K562 (cell line): ENCODE data around the gene RSPRY1. TPM values are rescaled to one million over a fixed set of nuclear protein-coding genes. Genes with fewer than 3 reads are reported as not detected.

ENCODE experiments used
- ATAC-seq: fragments of 200-7000 bp; cut with Tn5 transposase; 3 replicates; pipeline ENCODE4 v1.9.1; 2020; ENCODE audit warnings: moderate library complexity
- BruUV-seq: library from RNA; stranded (reverse); fragments of 400-500 nt; replicated peaks from 2 replicates; lab custom pipeline; 2021; lab: Mats Ljungman, UMichigan
- CTCF ChIA-PET: fragments of 300-600 bp; formaldehyde crosslinking; extraction: SDS; loops from one replicate; lab custom pipeline; 2021; ENCODE audit warnings: low intra/inter-chr PET ratio; lab: Yijun Ruan, JAX
- POLR2A ChIA-PET: fragments of 300-600, 350-650 bp; sonication (Branson Sonifier 250); formaldehyde crosslinking; extraction: SDS; loops from one replicate; lab custom pipeline; 2021; ENCODE audit warnings: antibody characterized with exemption, inconsistent platforms; lab: Yijun Ruan, JAX
- DNase-seq, 4 experiments: peaks; one replicate each; pipeline versions ENCODE4 v3.0.0 to v3.0.0-alpha.2; 2011 to 2018; ENCODE audit warnings: low spot score in 3 of 4, mixed read lengths in 3 of 4; ENCODE audit errors: extremely low read depth in 1 of 4
- FAIRE-seq: peaks from 2 replicates; lab custom pipeline; 2011; peaks lifted over from hg19 to GRCh38; lab: Jason Lieb, UNC
- H2AFZ ChIP-seq: 2 replicates; pipeline ENCODE4 v1.6.0; 2011; ENCODE audit warnings: low read depth, low read length, control low read depth, inconsistent platforms
- H3K27ac ChIP-seq: fragments of 200-600 bp; 3 replicates; pipeline ENCODE4 v1.8.0; 2011; ENCODE audit warnings: low read depth, mild to moderate bottlenecking, control low read depth, inconsistent platforms, low read length, moderate library complexity, mixed read lengths; ENCODE audit errors: extremely low read depth
- H3K27me3 ChIP-seq, 2 experiments: fragments of 300-600 bp in 1 of 2; 2 replicates in 1 of 2; 3 replicates in 1 of 2; pipeline versions ENCODE4 v1.6.0 to v1.8.0; 2011; ENCODE audit warnings: inconsistent platforms in 2 of 2, low read length in 2 of 2, mild to moderate bottlenecking in 1 of 2, mixed read lengths in 1 of 2, moderate library complexity in 1 of 2; ENCODE audit not compliant: control insufficient read depth in 2 of 2, insufficient read depth in 2 of 2
- H3K36me3 ChIP-seq: fragments of 300-600 bp; 3 replicates; pipeline ENCODE4 v1.8.0; 2011; ENCODE audit warnings: mild to moderate bottlenecking, low read length, inconsistent platforms; ENCODE audit not compliant: control insufficient read depth, insufficient read depth
- H3K4me1 ChIP-seq, 2 experiments: fragments of 200-600 bp in 1 of 2; replicated peaks in 1 of 2; 2 replicates in 1 of 2; 3 replicates in 1 of 2; pipeline versions ENCODE4 v1.5.1 to v1.8.0; 2011; ENCODE audit warnings: inconsistent platforms in 2 of 2, low read length in 2 of 2, mild to moderate bottlenecking in 1 of 2, mixed read lengths in 1 of 2, moderate library complexity in 1 of 2; ENCODE audit not compliant: control insufficient read depth in 2 of 2, insufficient read depth in 2 of 2
- H3K4me2 ChIP-seq: 2 replicates; pipeline ENCODE4 v1.6.1; 2011; ENCODE audit warnings: low read length, control low read depth, inconsistent platforms, mixed read lengths; ENCODE audit not compliant: insufficient read depth
- H3K4me3 ChIP-seq: fragments of 200-600 bp; sonication (generic), shearing (Covaris generic); 2 replicates; pipeline ENCODE4 v1.5.1; 2016; ENCODE audit warnings: control low read depth, inconsistent platforms
- H3K79me2 ChIP-seq: fragments of 200-600 bp; 3 replicates; pipeline ENCODE4 v1.8.0; 2011; ENCODE audit warnings: low read length, inconsistent platforms; ENCODE audit not compliant: control insufficient read depth, insufficient read depth
- H3K9ac ChIP-seq, 2 experiments: 2 replicates each; pipeline versions ENCODE4 v1.6.0 to v1.6.1; 2011; ENCODE audit warnings: low read depth in 2 of 2, low read length in 2 of 2, control low read depth in 1 of 2, inconsistent platforms in 1 of 2, mild to moderate bottlenecking in 1 of 2, mixed read lengths in 1 of 2; ENCODE audit not compliant: insufficient read depth in 1 of 2
- H3K9me1 ChIP-seq: one replicate; pipeline ENCODE4 v1.6.0; 2011; ENCODE audit warnings: inconsistent platforms, mild to moderate bottlenecking, low read length, moderate library complexity; ENCODE audit not compliant: control insufficient read depth, insufficient read depth
- H3K9me3 ChIP-seq: replicated peaks from 2 replicates; pipeline ENCODE4 v1.5.1; 2011; ENCODE audit warnings: low read depth, low read length, inconsistent platforms; ENCODE audit not compliant: control insufficient read depth, insufficient read depth
- H4K20me1 ChIP-seq: replicated peaks from 2 replicates; pipeline ENCODE4 v1.6.1; 2011; ENCODE audit warnings: low read length, inconsistent platforms, mixed read lengths; ENCODE audit not compliant: control insufficient read depth, insufficient read depth
- ARID2 ChIP-seq: fragments of 450-650 bp; IDR thresholded peaks from 2 replicates; pipeline ENCODE4 v1.6.1; 2017; ENCODE audit warnings: antibody characterized with exemption, mild to moderate bottlenecking
- CREB1 ChIP-seq, 2 experiments: sonication (generic) in 1 of 2; formaldehyde crosslinking in 1 of 2; IDR thresholded peaks; 2 replicates each; pipeline versions ENCODE4 v1.6.1 to v1.8.0; 2012 to 2022; ENCODE audit warnings: inconsistent platforms in 1 of 2, mild to moderate bottlenecking in 1 of 2, missing genetic modification reagents in 1 of 2, moderate library complexity in 1 of 2
- CTCFL ChIP-seq: IDR thresholded peaks from 2 replicates; pipeline ENCODE4 v1.6.1; 2011; ENCODE audit warnings: borderline replicate concordance, low read depth, mild to moderate bottlenecking, moderate library complexity, low read length; ENCODE audit not compliant: insufficient read depth, poor library complexity, severe bottlenecking
- HES1 ChIP-seq: fragments of 450-650 bp; IDR thresholded peaks from 2 replicates; pipeline ENCODE4 v1.6.1; 2016; ENCODE audit warnings: low read depth, mild to moderate bottlenecking, moderate library complexity
- KLF10 ChIP-seq: fragments of 250-450 bp; sonication (Bioruptor Pico); IDR thresholded peaks from 2 replicates; pipeline ENCODE4 v1.6.1; 2021; ENCODE audit warnings: matching md5 sums
- MCM7 ChIP-seq, 2 experiments: fragments of 450-650 bp; IDR thresholded peaks; 2 replicates each; pipeline ENCODE4 v1.6.1; 2016 to 2018
- MTA3 ChIP-seq: fragments of 450-650 bp; formaldehyde crosslinking; IDR thresholded peaks from 2 replicates; pipeline ENCODE4 v1.6.1; 2017; ENCODE audit warnings: mild to moderate bottlenecking, borderline replicate concordance
- NCOA4 ChIP-seq: fragments of 450-650 bp; IDR thresholded peaks from 2 replicates; pipeline ENCODE4 v1.6.1; 2018; ENCODE audit warnings: mild to moderate bottlenecking; ENCODE audit not compliant: partially characterized antibody
- POLR2AphosphoS2 ChIP-seq: IDR thresholded peaks from 2 replicates; pipeline ENCODE4 v1.6.1; 2012; ENCODE audit warnings: low read length, improper control_type of control experiment
- RBBP5 ChIP-seq: fragments of 200-600 bp; sonication (generic); IDR thresholded peaks from 2 replicates; pipeline ENCODE4 v1.6.1; 2012; ENCODE audit warnings: borderline replicate concordance, mild to moderate bottlenecking, low read length, control low read depth, inconsistent platforms; ENCODE audit not compliant: insufficient read depth, poor library complexity, severe bottlenecking
- RHOXF2B ChIP-seq: fragments of 250-450 bp; sonication (Bioruptor Pico); conservative IDR thresholded peaks from 2 replicates; pipeline ENCODE4 v1.5.1; 2021
- RNF219 ChIP-seq: fragments of 250-450 bp; sonication (Bioruptor Pico); IDR thresholded peaks from 2 replicates; pipeline ENCODE4 v1.5.0; 2022; ENCODE audit warnings: mild to moderate bottlenecking
- ZNF274 ChIP-seq: IDR thresholded peaks from 2 replicates; pipeline ENCODE4 v1.6.1; 2011; ENCODE audit warnings: low read depth, mild to moderate bottlenecking, low read length, moderate library complexity, borderline replicate concordance
- ZNF395 ChIP-seq: fragments of 200-800 bp; sonication (Bioruptor generic); IDR thresholded peaks from 2 replicates; pipeline ENCODE4 v1.6.1; 2017; ENCODE audit warnings: missing genetic modification characterization, missing compliant biosample characterization
- ZNF707 ChIP-seq: fragments of 250-450 bp; sonication (Bioruptor Pico); conservative IDR thresholded peaks from 2 replicates; pipeline ENCODE4 v1.8.0; 2022; ENCODE audit warnings: inconsistent platforms, mild to moderate bottlenecking, moderate library complexity
- WGBS: fragments of 100-300 bp; shearing (Covaris generic); methylation state at CpG from one replicate; pipeline ENCODE4 v1.1.6; 2016; ENCODE audit warnings: low coverage, mixed read lengths; ENCODE audit not compliant: insufficient coverage; ENCODE audit errors: missing lambda C conversion rate; 5-methylcytosine and 5-hydroxymethylcytosine counted together
- in situ Hi-C: fragments of 300-500 bp; cut with MboI; formaldehyde crosslinking; loops from 4 replicates; pipeline ENCODE4 v1.15.0; 2018; ENCODE audit warnings: inconsistent platforms, mixed read lengths
- intact Hi-C: fragments of 100-400 bp; cut with micrococcal nuclease; formaldehyde crosslinking; loops from 2 replicates; pipeline ENCODE4 v1.14.2; 2022
- polyA plus RNA-seq, 8 experiments: library from polyadenylated mRNA; depleted of rRNA in 4 of 8; stranded (reverse) in 5 of 8; unstranded in 3 of 8; fragments of >200 nt; fragmentation: Nextera tagmentation in 2 of 8; fragmentation: Illumina TruSeq in 1 of 8; extraction: Ambion mirVana in 2 of 8; extraction: Trizol in 1 of 8; gene quantifications; 2 replicates each; pipeline versions ENCODE4 v1.2.1 to v1.2.3, GENCODE V29; 2011 to 2014; ENCODE audit warnings: inconsistent platforms in 1 of 8, missing spikeins in 1 of 8
- total RNA-seq, 7 experiments: library from RNA; depleted of rRNA in 6 of 7; stranded (reverse); fragments of >200 nt in 6 of 7; fragmentation: Illumina TruSeq in 2 of 7; extraction: Trizol in 2 of 7; gene quantifications; 2 replicates each; pipeline versions ENCODE4 v1.2.1 to v1.2.3, GENCODE V29; 2011 to 2021; ENCODE audit warnings: low replicate concordance in 1 of 7

RSPRY1 gene
- total and polyA plus RNA-seq, 9 of the 15 experiments (the other 6 are each of a cell fraction or from before 2014, with no cell fraction given): 10.2 to 27.8 (median 20.8) TPM

- H3K4me1 ChIP-seq: peaks cover 4 to 17% of the 10 kb centered on the region in 2 experiments; a peak in 3 of 5 replicates
- CTCF ChIA-PET: no interaction called here
- no peak overlapping the region for H3K4me3 ChIP-seq
- TF ChIP-seq RNF219 (CRISPR knock-in tag) (no peak), ARID2 (no peak), CTCFL (no peak), CREB1 (IDR thresholded peaks at IDR 0.05) (no peak), CREB1 (CRISPR knock-in tag; IDR thresholded peaks at IDR 0.05) (no peak), ZNF707 (no peak), POLR2AphosphoS2 (no peak), ZNF274 (no peak), NCOA4 (no peak), MTA3 (no peak), MCM7 (IDR thresholded peaks at IDR 0.05) (no peak), KLF10 (no peak), RHOXF2B (CRISPR knock-in tag) (no peak), HES1 (no peak), RBBP5 (no peak), ZNF395 (no peak)
These were observed 97.3 kb downstream of the RSPRY1 start for GRCh38 chr16:57283214-57283958.

More at GRCh38 chr16:57283214-57283958, 97.3 kb downstream of the RSPRY1 start:
- Histone ChIP-seq H3K27ac (no peak overlapping the region), H2AFZ (no peak overlapping the region), H3K27me3 (peaks cover 4 to 19% of the 10 kb centered on the region in 2 experiments; a peak in 4 of 5 replicates), H3K79me2 (no peaks in the 10 kb centered on the region), H3K9me3 (no peaks in the 10 kb centered on the region), H3K36me3 (no peaks in the 10 kb centered on the region), H3K4me2 (no peak overlapping the region), H4K20me1 (0 out of 2 replicates have a peak, but pooled peaks cover 3% of the 10 kb centered on the region), H3K9ac (no peak overlapping the region), H3K9me1 (no peaks in the 10 kb centered on the region)
- intact Hi-C loops: no loop called here
- POLR2A ChIA-PET: no interaction called here
- in situ Hi-C loops: no loop called here
- ATAC-seq (no peak), DNase-seq (no peak), FAIRE-seq (no peak)
- BruUV-seq: no TSS peak
- 43% methylated on average over 24 of the region's 24 CpGs for WGBS
